Right atrium auricular region (tissue), 2 donors: ENCODE measurements around the gene PDLIM3. TPM values are rescaled to one million over a fixed set of nuclear protein-coding genes. Genes with fewer than 3 reads are reported as not detected.

Experiments used
- DNase-seq: peaks from one replicate; pipeline ENCODE4 v3.0.0-alpha.2; 2019; ENCODE audit warnings: low spot score
- H3K27ac ChIP-seq, 2 donors: fragments of 200-600 bp; sonication (generic); 1 replicate in 1 of 2; 2 replicates in 1 of 2; pipeline ENCODE4 v1.5.1; 2016 to 2019
- H3K27me3 ChIP-seq, 2 donors: fragments of 200-600 bp; sonication (generic); one replicate each; pipeline versions ENCODE4 v1.5.1 to v1.6.0; 2017 to 2019
- H3K36me3 ChIP-seq: fragments of 200-600 bp; sonication (generic); one replicate; pipeline ENCODE4 v1.5.1; 2016
- H3K4me1 ChIP-seq, 2 donors: fragments of 200-600 bp; sonication (generic); one replicate each; pipeline versions ENCODE4 v1.5.1 to v1.6.0; 2017 to 2019
- H3K4me3 ChIP-seq, 2 donors: fragments of 200-600 bp; sonication (generic); 1 replicate in 1 of 2; 2 replicates in 1 of 2; pipeline ENCODE4 v1.5.1; 2017 to 2019; ENCODE audit warnings: mild to moderate bottlenecking in 1 of 2, moderate library complexity in 1 of 2
- H3K9me3 ChIP-seq, 2 donors: fragments of 200-600 bp; sonication (generic); one replicate each; pipeline ENCODE4 v1.5.1; 2019
- total RNA-seq, 2 donors: library from RNA; depleted of rRNA; stranded (reverse); fragments of >200 nt; gene quantifications; one replicate each; pipeline ENCODE4 v1.1.0, GENCODE V29; 2016
- TF ChIP-seq, protein P1 (sequence below), 2 donors: fragments of 200-600 bp; sonication (generic); IDR thresholded peaks; one replicate each; pipeline ENCODE4 v1.5.1; 2019; ENCODE audit warnings: antibody characterized with exemption in 2 of 2

The PDLIM3 gene
- total RNA-seq, 2 donors from 2014 or later = 476 to 783 TPM

DNA sequence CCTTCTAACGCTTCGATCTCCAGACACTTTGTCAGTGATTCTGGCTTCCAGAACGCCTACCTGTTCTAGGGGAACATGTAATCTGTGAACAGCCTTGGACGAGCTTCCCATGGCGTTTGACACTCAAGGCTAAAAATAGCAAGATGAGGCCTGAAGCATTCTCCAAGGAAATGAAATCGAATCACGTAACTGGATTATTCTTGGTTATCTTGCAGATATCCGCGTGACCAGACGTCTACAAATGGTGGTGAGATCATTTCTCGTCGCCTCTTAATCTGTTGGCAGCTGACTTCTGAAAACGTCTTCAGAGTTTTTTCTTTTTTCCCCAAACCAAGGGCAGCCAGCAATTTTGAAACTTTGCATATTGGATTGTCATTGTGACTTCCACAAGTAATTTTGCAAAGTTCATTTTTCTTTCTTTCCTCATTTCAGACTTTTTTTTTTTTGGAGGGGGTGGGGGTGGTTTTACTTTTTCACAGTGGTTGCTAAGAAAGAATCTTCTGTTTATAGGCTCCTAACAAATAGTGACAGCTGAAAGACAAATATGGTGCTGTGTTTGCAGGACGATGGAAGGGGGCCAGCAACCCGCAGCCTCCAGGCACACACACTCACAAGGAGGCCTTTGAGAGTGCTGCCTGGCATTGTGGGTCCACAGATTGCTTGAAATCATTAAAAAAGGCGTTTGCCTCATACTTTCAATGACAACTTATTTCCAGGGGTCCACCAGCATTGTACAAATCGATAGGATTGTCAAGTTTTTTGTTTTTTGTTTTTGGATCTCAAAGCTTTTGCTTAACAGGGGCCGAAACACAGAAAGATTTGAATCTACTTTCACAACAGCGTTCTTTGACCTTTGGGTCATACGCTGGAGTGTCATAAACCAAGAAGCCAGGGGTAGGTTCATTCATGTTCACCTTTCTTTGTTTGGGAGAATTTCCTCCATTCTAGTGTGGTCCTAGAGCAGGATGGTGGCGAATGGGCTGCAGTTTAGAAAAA lies 32.4 kb upstream of the PDLIM3 start:
- Histone ChIP-seq H3K27ac (peak overlapping the region; percentile 90 to 98), H3K27me3 (no peaks in the 10 kb centered on the region), H3K9me3 (peaks cover 0 to 6% of the 10 kb centered on the region in 2 donors), H3K36me3 (no peaks in the 10 kb centered on the region), H3K4me1 (peaks cover 0 to 37% of the 10 kb centered on the region in 2 donors), H3K4me3 (no peak overlapping the region)
- TF ChIP-seq, protein P1, sequence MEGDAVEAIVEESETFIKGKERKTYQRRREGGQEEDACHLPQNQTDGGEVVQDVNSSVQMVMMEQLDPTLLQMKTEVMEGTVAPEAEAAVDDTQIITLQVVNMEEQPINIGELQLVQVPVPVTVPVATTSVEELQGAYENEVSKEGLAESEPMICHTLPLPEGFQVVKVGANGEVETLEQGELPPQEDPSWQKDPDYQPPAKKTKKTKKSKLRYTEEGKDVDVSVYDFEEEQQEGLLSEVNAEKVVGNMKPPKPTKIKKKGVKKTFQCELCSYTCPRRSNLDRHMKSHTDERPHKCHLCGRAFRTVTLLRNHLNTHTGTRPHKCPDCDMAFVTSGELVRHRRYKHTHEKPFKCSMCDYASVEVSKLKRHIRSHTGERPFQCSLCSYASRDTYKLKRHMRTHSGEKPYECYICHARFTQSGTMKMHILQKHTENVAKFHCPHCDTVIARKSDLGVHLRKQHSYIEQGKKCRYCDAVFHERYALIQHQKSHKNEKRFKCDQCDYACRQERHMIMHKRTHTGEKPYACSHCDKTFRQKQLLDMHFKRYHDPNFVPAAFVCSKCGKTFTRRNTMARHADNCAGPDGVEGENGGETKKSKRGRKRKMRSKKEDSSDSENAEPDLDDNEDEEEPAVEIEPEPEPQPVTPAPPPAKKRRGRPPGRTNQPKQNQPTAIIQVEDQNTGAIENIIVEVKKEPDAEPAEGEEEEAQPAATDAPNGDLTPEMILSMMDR (IDR thresholded peaks at IDR 0.05) = peak in 1 of 2 donors; percentile 6
- peak; percentile 87 for DNase-seq

DNA sequence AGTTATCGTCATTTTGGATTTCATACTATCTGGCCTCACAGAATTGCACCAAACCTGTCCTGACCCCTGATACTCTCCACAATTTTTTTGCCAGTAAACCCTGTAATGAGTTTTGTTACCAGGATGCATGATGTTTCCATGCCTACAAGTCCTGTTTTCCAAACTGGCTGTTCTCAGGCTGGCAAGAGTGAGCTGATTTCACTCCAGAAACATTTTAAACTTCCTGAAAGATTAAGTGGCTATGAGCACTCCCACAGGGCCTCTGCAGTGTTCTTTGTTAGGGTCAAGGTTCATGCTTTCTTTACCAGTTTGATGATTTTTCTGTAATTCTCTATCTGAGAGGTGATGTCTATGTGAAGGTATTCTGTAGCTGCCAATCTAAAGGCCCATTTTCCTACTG lies 31.7 kb upstream of the PDLIM3 start:
- Histone ChIP-seq H3K9me3 (peaks cover 0 to 6% of the 10 kb centered on the region in 2 donors), H3K4me3 (no peak overlapping the region), H3K4me1 (peaks cover 0 to 37% of the 10 kb centered on the region in 2 donors), H3K27ac (peak overlapping the region; percentile 90 to 98), H3K27me3 (no peaks in the 10 kb centered on the region), H3K36me3 (no peaks in the 10 kb centered on the region)
- DNase-seq = peak; percentile 82
- TF ChIP-seq, protein P1 (IDR thresholded peaks at IDR 0.05) = no peak

DNA sequence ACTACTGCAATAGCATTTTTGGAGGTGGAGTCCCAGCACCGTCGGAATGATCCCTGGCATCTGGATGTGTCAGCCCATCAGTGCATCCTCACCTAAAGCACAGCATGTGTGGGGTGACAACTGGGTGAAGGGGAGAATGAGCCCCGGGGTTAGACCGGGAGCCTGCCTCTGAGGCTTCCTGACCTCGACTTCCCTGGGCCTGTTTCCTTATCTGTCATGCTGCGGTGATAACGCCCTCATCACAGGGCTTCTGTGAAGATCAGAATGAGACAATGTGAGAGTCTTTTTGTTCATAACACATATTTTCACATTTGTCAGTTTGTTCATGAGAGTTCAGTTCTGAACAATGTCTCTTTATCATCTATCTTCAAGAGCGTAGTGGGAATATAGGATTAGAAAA lies 31.1 kb upstream of the PDLIM3 start:
- H3K4me3 ChIP-seq = no peak overlapping the region
- DNase-seq = no peak
- peaks cover 0 to 6% of the 10 kb centered on the region in 2 donors for H3K9me3 ChIP-seq
- no peaks in the 10 kb centered on the region for H3K27me3 ChIP-seq
- H3K27ac ChIP-seq = peak overlapping the region; percentile 90 to 98
- H3K4me1 ChIP-seq = peaks cover 0 to 37% of the 10 kb centered on the region in 2 donors
- H3K36me3 ChIP-seq = no peaks in the 10 kb centered on the region
- TF ChIP-seq, protein P1 (IDR thresholded peaks at IDR 0.05) = no peak

DNA sequence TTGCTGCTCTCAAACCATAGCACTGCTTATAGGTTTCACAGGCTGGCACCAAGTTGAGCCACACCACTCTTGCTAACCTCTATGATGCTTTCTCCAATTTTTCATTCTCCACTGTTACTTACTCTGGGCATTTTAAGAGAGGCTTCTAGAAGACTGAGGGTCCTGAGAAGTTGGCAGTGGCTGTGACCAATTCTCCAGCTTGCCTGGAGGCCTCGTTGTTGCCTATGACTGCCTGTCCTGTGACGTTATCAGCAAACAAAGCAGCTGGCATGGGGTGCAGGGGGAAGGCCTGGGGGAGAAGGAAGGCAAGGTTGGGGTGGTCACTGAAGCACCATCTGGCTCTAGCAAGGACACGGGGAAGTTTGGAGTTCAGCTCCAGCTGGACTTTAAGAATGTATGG lies 30.4 kb upstream of the PDLIM3 start:
- Histone ChIP-seq H3K4me3 (no peak overlapping the region), H3K27me3 (no peaks in the 10 kb centered on the region), H3K27ac (peak overlapping the region; percentile 90 to 98), H3K36me3 (no peaks in the 10 kb centered on the region), H3K9me3 (peaks cover 0 to 6% of the 10 kb centered on the region in 2 donors), H3K4me1 (peaks cover 0 to 37% of the 10 kb centered on the region in 2 donors)
- no peak for DNase-seq
- TF ChIP-seq, protein P1 (IDR thresholded peaks at IDR 0.05) = no peak

DNA sequence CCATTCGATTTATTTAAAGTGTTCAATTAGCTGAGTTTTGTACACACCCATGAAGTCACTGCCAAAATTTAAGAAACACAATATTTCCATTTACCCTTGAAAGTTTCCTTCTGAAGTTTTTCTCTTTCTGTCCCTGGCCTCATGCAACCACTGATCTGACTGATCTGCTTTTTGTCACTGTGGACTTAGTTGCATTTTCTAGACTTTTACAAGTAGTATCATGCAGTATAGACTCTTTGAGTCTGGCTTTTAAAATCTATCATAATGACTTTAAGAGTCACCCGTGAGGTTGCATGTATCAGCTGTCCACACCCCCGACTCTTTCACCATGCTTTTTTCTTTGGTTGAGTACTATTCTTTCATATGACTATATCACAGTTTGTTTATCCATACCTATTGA lies 29.0 kb upstream of the PDLIM3 start:
- TF ChIP-seq, protein P1 (IDR thresholded peaks at IDR 0.05) = no peak
- H3K27ac ChIP-seq = peak overlapping the region in 1 of 2 donors; percentile 98
- peaks cover 0 to 47% of the 10 kb centered on the region in 2 donors for H3K4me1 ChIP-seq

More for the DNA sequence above, 29.0 kb upstream of the PDLIM3 start:
- Histone ChIP-seq H3K27me3 (no peaks in the 10 kb centered on the region), H3K36me3 (no peaks in the 10 kb centered on the region), H3K9me3 (peaks cover 0 to 6% of the 10 kb centered on the region in 2 donors), H3K4me3 (no peak overlapping the region)
- DNase-seq = no peak
